CD14-positive monocyte (primary cell): Measurements from ENCODE around the gene SPATA2. TPM values are rescaled to one million over a fixed set of nuclear protein-coding genes. Genes with fewer than 3 reads are reported as not detected.

Source experiments
- DNase-seq, 3 donors: peaks; one replicate each; pipeline ENCODE4 v3.0.0-alpha.2; 2011 to 2022
- H2AFZ ChIP-seq: 2 replicates; pipeline ENCODE4 v1.6.0; 2012; ENCODE audit warnings: mild to moderate bottlenecking, low read depth, low read length, inconsistent platforms; ENCODE audit not compliant: insufficient read depth, poor library complexity, severe bottlenecking
- H3K27ac ChIP-seq, 2 donors: 1 replicate in 1 of 2; 2 replicates in 1 of 2; pipeline ENCODE4 v1.5.1; 2012 to 2013; ENCODE audit warnings: low read length in 2 of 2, control low read depth in 1 of 2, inconsistent platforms in 1 of 2, low read depth in 1 of 2, mild to moderate bottlenecking in 1 of 2
- H3K27me3 ChIP-seq, 2 donors: one replicate each; pipeline versions ENCODE4 v1.6.0 to v1.6.1; 2011 to 2013; ENCODE audit warnings: low read length in 2 of 2; ENCODE audit not compliant: control insufficient read depth in 2 of 2, insufficient read depth in 2 of 2
- H3K36me3 ChIP-seq, 2 donors: replicated peaks in 1 of 2; 1 replicate in 1 of 2; 2 replicates in 1 of 2; pipeline versions ENCODE4 v1.5.1 to v1.6.1; 2012 to 2013; ENCODE audit warnings: low read length in 2 of 2, control low read depth in 1 of 2, inconsistent platforms in 1 of 2, mild to moderate bottlenecking in 1 of 2; ENCODE audit not compliant: insufficient read depth in 2 of 2, control insufficient read depth in 1 of 2
- H3K4me1 ChIP-seq, 2 donors: 1 replicate in 1 of 2; 2 replicates in 1 of 2; pipeline versions ENCODE4 v1.5.1 to v1.6.1; 2012 to 2013; ENCODE audit warnings: low read length in 2 of 2, control low read depth in 1 of 2, inconsistent platforms in 1 of 2, mild to moderate bottlenecking in 1 of 2, moderate library complexity in 1 of 2; ENCODE audit not compliant: insufficient read depth in 2 of 2, control insufficient read depth in 1 of 2
- H3K4me2 ChIP-seq: replicated peaks from 2 replicates; pipeline ENCODE3; 2012; ENCODE audit warnings: low read length, moderate library complexity, mild to moderate bottlenecking; ENCODE audit not compliant: poor library complexity, severe bottlenecking; ENCODE audit errors: extremely low read depth
- H3K4me3 ChIP-seq, 3 experiments: fragments of 200-600 bp in 1 of 3; sonication (generic) in 1 of 3; replicated peaks in 1 of 3; 1 replicate in 2 of 3; 2 replicates in 1 of 3; pipeline ENCODE4 v1.5.1; 2011 to 2013; ENCODE audit warnings: low read length in 3 of 3, mild to moderate bottlenecking in 3 of 3, control low read depth in 2 of 3, low read depth in 2 of 3, inconsistent platforms in 1 of 3, moderate library complexity in 1 of 3
- H3K79me2 ChIP-seq: 2 replicates; pipeline ENCODE4 v1.6.0; 2012; ENCODE audit warnings: mild to moderate bottlenecking, control low read depth, inconsistent platforms, low read length, moderate library complexity; ENCODE audit not compliant: insufficient read depth
- H3K9ac ChIP-seq: 2 replicates; pipeline ENCODE4 v1.6.0; 2017; ENCODE audit warnings: low read length, mild to moderate bottlenecking; ENCODE audit not compliant: insufficient read depth, poor library complexity, severe bottlenecking
- H3K9me3 ChIP-seq, 2 donors: replicated peaks in 1 of 2; 1 replicate in 1 of 2; 2 replicates in 1 of 2; pipeline versions ENCODE4 v1.5.1 to v1.6.1; 2012 to 2013; ENCODE audit warnings: low read length in 2 of 2, control low read depth in 1 of 2; ENCODE audit not compliant: control insufficient read depth in 1 of 2, insufficient read depth in 1 of 2
- H4K20me1 ChIP-seq: 2 replicates; pipeline ENCODE4 v1.6.0; 2012; ENCODE audit warnings: mild to moderate bottlenecking, low read length, control low read depth, moderate library complexity; ENCODE audit not compliant: insufficient read depth
- H3K27ac Mint-ChIP-seq, 7 donors: one replicate each; pipeline ENCODE4 v1.8.0; 2020; ENCODE audit warnings: mild to moderate bottlenecking in 7 of 7, mixed read lengths in 7 of 7, moderate library complexity in 6 of 7, inconsistent platforms in 2 of 7
- H3K27me3 Mint-ChIP-seq, 3 donors: one replicate each; pipeline ENCODE4 v1.8.0; 2021 to 2022; ENCODE audit warnings: low read depth in 3 of 3, mild to moderate bottlenecking in 3 of 3, mixed read lengths in 3 of 3, moderate library complexity in 3 of 3, inconsistent platforms in 1 of 3
- H3K36me3 Mint-ChIP-seq, 2 donors: one replicate each; pipeline ENCODE4 v1.8.0; 2020; ENCODE audit warnings: mixed read lengths in 2 of 2, inconsistent platforms in 1 of 2, mild to moderate bottlenecking in 1 of 2
- H3K4me1 Mint-ChIP-seq: one replicate; pipeline ENCODE4 v1.8.0; 2020; ENCODE audit warnings: mild to moderate bottlenecking, mixed read lengths
- H3K4me3 Mint-ChIP-seq, 2 donors: one replicate each; pipeline ENCODE4 v1.8.0; 2020; ENCODE audit warnings: mild to moderate bottlenecking in 2 of 2, mixed read lengths in 2 of 2, moderate library complexity in 1 of 2
- H3K9me3 Mint-ChIP-seq, 7 donors: one replicate each; pipeline ENCODE4 v1.8.0; 2020 to 2022; ENCODE audit warnings: mixed read lengths in 7 of 7, mild to moderate bottlenecking in 6 of 7, moderate library complexity in 6 of 7, inconsistent platforms in 2 of 7
- CTCF ChIP-seq: fragments of 200-600 bp; IDR thresholded peaks from one replicate; pipeline ENCODE4 v1.8.0; 2022; ENCODE audit warnings: antibody characterized with exemption, mild to moderate bottlenecking
- WGBS: methylation state at CpG from one replicate; pipeline ENCODE4 v1.1.5; 2013; ENCODE audit warnings: missing lambda C conversion rate; ENCODE audit not compliant: insufficient coverage; 5-methylcytosine and 5-hydroxymethylcytosine counted together
- intact Hi-C, 2 donors: fragments of 100-400 bp; cut with micrococcal nuclease; formaldehyde crosslinking; loops; one replicate each; pipeline versions ENCODE4 v1.15.0 to v1.15.1; 2023
- polyA plus RNA-seq, 3 donors: library from polyadenylated mRNA; depleted of rRNA in 1 of 3; unstranded in 2 of 3; stranded (reverse) in 1 of 3; fragments of 300-500 nt in 2 of 3; fragments of >200 nt in 1 of 3; fragmentation: Illumina TruSeq in 2 of 3; gene quantifications; 1 replicate in 2 of 3; 2 replicates in 1 of 3; pipeline ENCODE4 v1.2.3, GENCODE V29; 2012 to 2021

Gene SPATA2
- polyA plus RNA-seq, 3 donors, result 1.9 to 13.3 (median 3.9) TPM

- Mint-ChIP-seq H3K27me3 (no peaks in the 10 kb centered on the region), H3K9me3 (no peaks in the 10 kb centered on the region), H3K4me3 (no peak overlapping the region), H3K36me3 (peaks cover 76 to 95% of the 10 kb centered on the region in 2 donors), H3K27ac (peak overlapping the region in 2 of 7 donors; percentile 70 to 72), H3K4me1 (peaks cover 7% of the 10 kb centered on the region)
- Histone ChIP-seq H3K27me3 (no peaks in the 10 kb centered on the region), H3K79me2 (no peaks in the 10 kb centered on the region), H3K9ac (no peak overlapping the region), H2AFZ (no peak overlapping the region), H3K4me3 (no peak overlapping the region), H3K27ac (no peak overlapping the region), H3K9me3 (no peaks in the 10 kb centered on the region), H3K4me1 (peaks cover 6% of the 10 kb centered on the region in 2 donors), H4K20me1 (no peaks in the 10 kb centered on the region), H3K36me3 (peaks cover 73 to 98% of the 10 kb centered on the region in 2 donors), H3K4me2 (no peak overlapping the region)
- no peak for DNase-seq
- 96% methylated on average over 7 of the region's 10 CpGs for WGBS
- intact Hi-C loops, result no loop called here
- TF ChIP-seq CTCF, result no peak
These were observed 32.0 kb downstream of the SPATA2 start for GRCh38 chr20:49883246-49883802.

GRCh38 chr20:49882171-49882970, 33.0 kb downstream of the SPATA2 start:
- Mint-ChIP-seq H3K9me3 (no peaks in the 10 kb centered on the region), H3K27ac (peak overlapping the region in 2 of 7 donors; percentile 32 to 75), H3K4me1 (no peaks in the 10 kb centered on the region), H3K27me3 (no peaks in the 10 kb centered on the region), H3K36me3 (peaks cover 79 to 95% of the 10 kb centered on the region in 2 donors), H3K4me3 (no peak overlapping the region)
- Histone ChIP-seq H3K27ac (no peak overlapping the region), H3K9me3 (no peaks in the 10 kb centered on the region), H3K27me3 (no peaks in the 10 kb centered on the region), H3K36me3 (peaks cover 77 to 98% of the 10 kb centered on the region in 2 donors), H2AFZ (no peak overlapping the region), H3K4me2 (no peak overlapping the region), H3K4me3 (no peak overlapping the region), H3K9ac (no peak overlapping the region), H4K20me1 (no peaks in the 10 kb centered on the region), H3K4me1 (no peaks in the 10 kb centered on the region), H3K79me2 (no peaks in the 10 kb centered on the region)
- no peak for TF ChIP-seq CTCF
- DNase-seq, result no peak
- 96% methylated on average over 25 of the region's 29 CpGs for WGBS
- intact Hi-C loops, result no loop called here
